Loucy (cell line): ENCODE results near the gene NINL.
"Not testable (repeated sequence)": the region's sequence is repeated elsewhere in the genome, so short reads cannot be mapped to it uniquely, and the experiment has no call there.

Experiments used
- H2AFZ ChIP-seq: fragments of 200-600 bp; sonication (generic); 2 replicates; pipeline ENCODE4 v1.6.0; 2016; ENCODE audit warnings: antibody characterized with exemption, mild to moderate bottlenecking, low read length, moderate library complexity
- H3F3A ChIP-seq: fragments of 200-600 bp; 2 replicates; pipeline ENCODE4 v1.6.0; 2016; ENCODE audit warnings: antibody characterized with exemption, low read depth, mild to moderate bottlenecking
- H3K27me3 ChIP-seq: fragments of 200-600 bp; sonication (generic); 2 replicates; pipeline ENCODE4 v1.6.1; 2014; ENCODE audit warnings: low read length, mild to moderate bottlenecking; ENCODE audit not compliant: insufficient read depth, poor library complexity, severe bottlenecking
- H3K36me3 ChIP-seq: fragments of 200-600 bp; sonication (generic); 2 replicates; pipeline ENCODE4 v1.6.1; 2016; ENCODE audit warnings: low read length; ENCODE audit not compliant: insufficient read depth
- H3K4me1 ChIP-seq: fragments of 200-600 bp; sonication (generic); 2 replicates; pipeline ENCODE4 v1.5.1; 2014; ENCODE audit warnings: low read length, mild to moderate bottlenecking; ENCODE audit not compliant: insufficient read depth, poor library complexity, severe bottlenecking
- H3K4me2 ChIP-seq: fragments of 200-600 bp; sonication (generic); 2 replicates; pipeline ENCODE4 v1.6.0; 2014; ENCODE audit warnings: antibody characterized with exemption, low read length, low read depth, mild to moderate bottlenecking; ENCODE audit not compliant: poor library complexity, severe bottlenecking
- H3K4me3 ChIP-seq: fragments of 200-600 bp; sonication (generic); 2 replicates; pipeline ENCODE4 v1.5.1; 2014; ENCODE audit warnings: low read length, mild to moderate bottlenecking, mixed read lengths; ENCODE audit not compliant: poor library complexity, severe bottlenecking
- H3K79me2 ChIP-seq: fragments of 200-600 bp; sonication (generic); 2 replicates; pipeline ENCODE4 v1.6.1; 2014; ENCODE audit warnings: low read length; ENCODE audit not compliant: insufficient read depth
- H3K9ac ChIP-seq: fragments of 200-600 bp; sonication (generic); 2 replicates; pipeline ENCODE4 v1.6.0; 2014; ENCODE audit warnings: mild to moderate bottlenecking, low read depth, low read length, moderate library complexity; ENCODE audit not compliant: poor library complexity, severe bottlenecking
- H3K9me2 ChIP-seq: fragments of 200-600 bp; sonication (generic); replicated peaks from 2 replicates; pipeline ENCODE4 v1.6.1; 2016; ENCODE audit warnings: low read depth, low read length, mixed read lengths
- H3K9me3 ChIP-seq: fragments of 200-600 bp; sonication (generic); 2 replicates; pipeline ENCODE4 v1.6.1; 2014; ENCODE audit warnings: mild to moderate bottlenecking, antibody characterized with exemption, low read length, low read depth; ENCODE audit not compliant: insufficient read depth
- H4K20me1 ChIP-seq: fragments of 200-600 bp; sonication (generic); 2 replicates; pipeline ENCODE4 v1.6.0; 2014; ENCODE audit warnings: antibody characterized with exemption, low read length, mild to moderate bottlenecking; ENCODE audit not compliant: insufficient read depth, poor library complexity, severe bottlenecking
- CTCF ChIP-seq: fragments of 200-600 bp; sonication (generic); conservative IDR thresholded peaks from 2 replicates; pipeline ENCODE4 v1.5.1; 2014; ENCODE audit warnings: mild to moderate bottlenecking, antibody characterized with exemption, low read length
- EZH2phosphoT487 ChIP-seq: fragments of 200-600 bp; IDR thresholded peaks from 2 replicates; pipeline ENCODE4 v1.6.1; 2018; ENCODE audit warnings: antibody characterized with exemption, mild to moderate bottlenecking, moderate library complexity, borderline replicate concordance

The NINL gene

GRCh38 chr20:25584905-25585704, at the start of gene NINL:
Gene NINL, minus strand, starts transcription at chr20:25585531. Its CDS starts 58,944 bp downstream, at chr20:25526587.
- 0 out of 2 replicates have a peak, but pooled peaks cover 5% of the 10 kb centered on the region for H3F3A ChIP-seq
- no peaks in the 10 kb centered on the region for H3K36me3 ChIP-seq
- no peaks in the 10 kb centered on the region for H3K9me3 ChIP-seq
- H3K4me3 ChIP-seq: peak within 1 kb of the TSS; percentile 89
- peaks cover 29% of the 10 kb centered on the region for H4K20me1 ChIP-seq
- peaks cover 46% of the 10 kb centered on the region for H3K79me2 ChIP-seq
- H2AFZ ChIP-seq: peak within 1 kb of the TSS; percentile 87
- no peaks in the 10 kb centered on the region for H3K27me3 ChIP-seq
- peak within 1 kb of the TSS; percentile 81 for H3K4me2 ChIP-seq
- no peak for TF ChIP-seq EZH2phosphoT487
- no peak for TF ChIP-seq CTCF
- peaks cover 35% of the 10 kb centered on the region for H3K4me1 ChIP-seq
- H3K9me2 ChIP-seq: no peaks in the 10 kb centered on the region
- peak within 1 kb of the TSS; percentile 88 for H3K9ac ChIP-seq

- H3K27me3 ChIP-seq: no peaks in the 10 kb centered on the region
- no peaks in the 10 kb centered on the region for H3K79me2 ChIP-seq
- TF ChIP-seq EZH2phosphoT487 (no peak), CTCF (no peak)
- H2AFZ ChIP-seq: no peak overlapping the region
- peaks cover 12% of the 10 kb centered on the region for H3K9me3 ChIP-seq
- H3K4me3 ChIP-seq: no peak overlapping the region
- H3K9ac ChIP-seq: no peak overlapping the region
- peaks cover 5% of the 10 kb centered on the region for H3K4me1 ChIP-seq
- peaks cover 19% of the 10 kb centered on the region; the same call in 1 of the 2 replicates for H3K36me3 ChIP-seq
- no peaks in the 10 kb centered on the region for H3K9me2 ChIP-seq
- no peak overlapping the region for H3K4me2 ChIP-seq
- no peaks in the 10 kb centered on the region for H4K20me1 ChIP-seq
- no peaks in the 10 kb centered on the region for H3F3A ChIP-seq
Observed at GRCh38 chr20:25632940-25633790, 47.8 kb upstream of the NINL start.

GRCh38 chr20:25630615-25631014, 45.3 kb upstream of the NINL start:
- not testable (repeated sequence) for H3K27me3 ChIP-seq, H3K4me3 ChIP-seq, H3K4me2 ChIP-seq, H2AFZ ChIP-seq, H4K20me1 ChIP-seq, H3F3A ChIP-seq, H3K36me3 ChIP-seq, H3K9me2 ChIP-seq, H3K9me3 ChIP-seq, H3K4me1 ChIP-seq, H3K9ac ChIP-seq
- peaks cover 10% of the 10 kb centered on the region for H3K79me2 ChIP-seq
